Activated CD4-positive, alpha-beta T cell treated with anti-CD3 and anti-CD28 coated beads for 48 hours (primary cell): Measurements from ENCODE around the gene PSMC3.

Experiments used
- DNase-seq: peaks from one replicate; pipeline ENCODE4 v3.0.0-alpha.2; 2020

PSMC3 gene

GRCh38 chr11:47375020-47375419 is 51.2 kb downstream of the PSMC3 start:
- DNase-seq = no peak

DNA sequence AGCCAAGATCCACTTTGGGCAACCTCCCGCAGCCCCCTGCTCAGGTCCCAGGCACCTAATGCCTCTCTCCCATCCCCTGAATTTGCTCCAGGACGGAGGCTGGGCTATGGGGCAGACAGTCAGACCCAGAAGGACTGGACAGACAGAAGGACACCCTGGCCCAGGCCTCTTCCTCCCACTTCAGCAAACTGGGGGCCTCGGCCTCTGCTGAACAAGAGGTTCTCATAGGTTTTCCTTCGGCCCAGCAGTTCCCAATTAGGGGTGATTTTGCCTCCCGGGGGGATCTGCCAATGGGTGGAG is 51.6 kb downstream of the PSMC3 start:
- no peak for DNase-seq

DNA sequence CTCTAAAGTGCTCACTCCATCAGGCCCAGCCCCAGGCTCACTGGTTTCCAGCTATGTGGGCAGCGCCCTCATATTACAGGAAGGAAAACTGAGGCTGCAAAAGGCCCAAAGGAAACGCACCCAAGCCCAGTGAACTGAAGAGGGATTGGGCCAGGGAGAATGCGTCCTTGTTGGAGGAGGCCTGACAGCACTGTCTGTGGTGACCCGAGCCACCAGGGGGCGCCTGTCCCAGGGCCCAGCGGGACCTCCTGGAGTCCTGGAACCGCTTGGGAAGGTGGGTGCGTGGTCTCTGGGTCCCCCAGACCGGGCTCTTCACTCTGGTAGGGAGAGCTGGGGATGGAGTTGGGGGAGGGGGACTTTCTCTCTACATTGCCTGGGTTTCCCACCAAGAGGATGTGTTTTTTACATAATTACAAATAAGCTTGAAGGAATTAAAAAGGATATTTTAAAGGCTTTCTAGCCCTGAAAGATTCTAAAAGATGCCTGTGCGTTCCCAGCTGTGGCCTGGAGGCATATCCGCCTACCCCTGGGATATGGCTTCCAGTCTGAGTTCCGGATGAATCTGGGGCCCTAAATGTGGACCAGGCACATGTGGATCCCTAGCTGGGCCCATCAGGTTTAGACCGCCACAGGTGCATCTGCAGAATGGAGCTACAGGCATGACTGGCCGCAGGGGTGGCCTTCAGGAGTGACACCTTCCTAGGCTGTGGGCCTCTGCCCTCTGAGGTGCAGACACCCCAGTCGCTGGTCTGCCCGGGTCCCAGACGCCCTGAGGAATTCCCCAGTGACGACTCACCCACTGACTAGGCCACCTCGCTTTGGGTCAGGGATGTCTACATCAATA is 52.1 kb downstream of the PSMC3 start:
- peak; percentile 91 for DNase-seq

DNA sequence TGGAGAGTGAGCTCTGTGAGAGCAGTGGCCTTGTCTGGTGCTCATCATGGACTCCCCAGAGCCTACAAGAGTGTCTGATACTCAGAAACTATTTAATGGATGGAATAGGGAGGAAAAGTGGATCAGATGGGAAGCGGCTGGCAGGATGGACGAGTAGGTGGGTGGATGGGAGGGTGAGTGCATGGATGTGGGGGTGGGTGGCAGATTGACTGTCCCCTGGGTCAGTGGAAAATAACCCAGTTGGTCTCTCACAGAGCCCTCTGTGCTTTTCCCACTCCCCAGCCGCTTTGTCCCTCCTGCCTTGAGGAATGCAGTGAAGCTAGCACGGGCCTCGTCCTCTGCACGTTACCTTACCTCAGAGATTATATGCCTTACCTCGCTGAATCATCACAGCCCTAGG is 53.8 kb downstream of the PSMC3 start:
- no peak for DNase-seq

DNA sequence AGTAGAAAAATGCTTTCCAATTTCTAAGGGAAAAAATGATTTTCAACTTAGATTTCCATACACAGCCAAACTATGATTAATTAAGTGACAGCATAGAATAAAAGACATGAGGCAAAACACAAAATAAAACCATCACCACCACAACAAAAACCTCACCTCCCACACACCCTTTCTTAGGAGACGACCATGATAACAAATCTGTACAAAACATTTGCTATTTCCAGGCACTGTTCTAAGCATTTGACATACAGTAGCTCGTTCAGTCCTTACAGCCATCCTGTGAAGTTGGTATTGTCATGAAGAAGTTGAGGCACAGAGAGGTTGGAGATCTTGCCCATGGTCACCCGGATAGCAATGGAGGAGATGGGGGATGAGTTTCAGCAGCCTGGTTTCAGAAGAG is 56.6 kb downstream of the PSMC3 start:
- peak; percentile 49 for DNase-seq
